SK-N-MC (cell line): ENCODE data around the gene MACROD2.

ENCODE experiments used
- DNase-seq: peaks from one replicate; pipeline ENCODE4 v3.0.0-alpha.2; 2011; ENCODE audit warnings: low read depth, low spot score
- H3K27ac ChIP-seq: fragments of 200-600 bp; sonication (generic); 2 replicates; pipeline ENCODE4 v1.5.1; 2016; ENCODE audit warnings: mixed run types
- H3K36me3 ChIP-seq: fragments of 200-600 bp; sonication (generic); 2 replicates; pipeline ENCODE4 v1.6.1; 2017; ENCODE audit warnings: antibody characterized with exemption, low read length, mixed read lengths; ENCODE audit not compliant: insufficient read depth
- H3K4me3 ChIP-seq: fragments of 200-600 bp; sonication (generic); 2 replicates; pipeline ENCODE4 v1.5.1; 2016
- H3K9ac ChIP-seq: fragments of 200-600 bp; sonication (generic); 2 replicates; pipeline ENCODE4 v1.8.0; 2017; ENCODE audit warnings: mixed run types, mixed read lengths; ENCODE audit not compliant: insufficient read length
- H3K9me3 ChIP-seq: fragments of 200-600 bp; sonication (generic); 2 replicates; pipeline ENCODE4 v1.6.1; 2017; ENCODE audit warnings: low read depth, mild to moderate bottlenecking, antibody characterized with exemption, low read length, moderate library complexity, mixed read lengths
- EZH2 ChIP-seq: fragments of 200-600 bp; sonication (generic); IDR thresholded peaks from one replicate; pipeline ENCODE4 v1.6.1; 2017; ENCODE audit warnings: antibody characterized with exemption
- FOXP2 ChIP-seq: optimal IDR thresholded peaks from 2 replicates; pipeline ENCODE3; 2011; ENCODE audit warnings: mild to moderate bottlenecking, moderate library complexity; ENCODE audit not compliant: insufficient read depth; ENCODE audit errors: extremely low read length, control extremely low read depth
- POLR2AphosphoS5 ChIP-seq: IDR thresholded peaks from 2 replicates; pipeline ENCODE4 v1.6.1; 2012; ENCODE audit warnings: mild to moderate bottlenecking, low read depth, low read length, borderline replicate concordance

The MACROD2 gene

GRCh38 chr20:16058268-16058667 lies 2063.0 kb downstream of the MACROD2 start:
- H3K4me3 ChIP-seq = no peak overlapping the region
- no peak for DNase-seq
- H3K36me3 ChIP-seq = no peaks in the 10 kb centered on the region
- no peaks in the 10 kb centered on the region for H3K9me3 ChIP-seq
- H3K27ac ChIP-seq = no peak overlapping the region
- H3K9ac ChIP-seq = no peak overlapping the region
- no peak for TF ChIP-seq POLR2AphosphoS5
- TF ChIP-seq EZH2 = no peak
- TF ChIP-seq FOXP2 = no peak

- H3K4me3 ChIP-seq = no peak overlapping the region
- no peaks in the 10 kb centered on the region for H3K36me3 ChIP-seq
- no peak for DNase-seq
- H3K27ac ChIP-seq = no peak overlapping the region
- no peak for TF ChIP-seq POLR2AphosphoS5
- no peak for TF ChIP-seq FOXP2
- no peak overlapping the region for H3K9ac ChIP-seq
- no peaks in the 10 kb centered on the region for H3K9me3 ChIP-seq
Measured at GRCh38 chr20:16059841-16060240, 2064.5 kb downstream of the MACROD2 start.

GRCh38 chr20:16061351-16061750 lies 2066.0 kb downstream of the MACROD2 start:
- DNase-seq = no peak

GRCh38 chr20:16062661-16063581 lies 2067.6 kb downstream of the MACROD2 start:
- H3K4me3 ChIP-seq = no peak overlapping the region

More at GRCh38 chr20:16061351-16061750, 2066.0 kb downstream of the MACROD2 start:
- Histone ChIP-seq H3K9me3 (no peaks in the 10 kb centered on the region), H3K9ac (no peak overlapping the region), H3K4me3 (no peak overlapping the region), H3K27ac (no peak overlapping the region), H3K36me3 (no peaks in the 10 kb centered on the region)
- TF ChIP-seq POLR2AphosphoS5 (no peak), EZH2 (no peak), FOXP2 (no peak)

GRCh38 chr20:16063881-16064280 lies 2068.6 kb downstream of the MACROD2 start:
- Histone ChIP-seq H3K9me3 (no peaks in the 10 kb centered on the region), H3K36me3 (no peaks in the 10 kb centered on the region), H3K27ac (peak overlapping the region; percentile 5; the same call in 1 of the 2 replicates), H3K4me3 (no peak overlapping the region), H3K9ac (no peak overlapping the region)
- no peak for TF ChIP-seq EZH2
- no peak for DNase-seq

More at GRCh38 chr20:16062661-16063581, 2067.6 kb downstream of the MACROD2 start:
- TF ChIP-seq POLR2AphosphoS5 (no peak), EZH2 (no peak), FOXP2 (no peak)
- Histone ChIP-seq H3K9ac (no peak overlapping the region), H3K36me3 (no peaks in the 10 kb centered on the region), H3K9me3 (no peaks in the 10 kb centered on the region), H3K27ac (no peak overlapping the region)
- no peak for DNase-seq

GRCh38 chr20:16064989-16065707 lies 2069.8 kb downstream of the MACROD2 start:
- H3K27ac ChIP-seq = peak overlapping the region; percentile 5; the same call in 1 of the 2 replicates
- H3K9ac ChIP-seq = no peak overlapping the region
- no peak for TF ChIP-seq EZH2
- no peak for TF ChIP-seq POLR2AphosphoS5
- no peak for TF ChIP-seq FOXP2
- H3K9me3 ChIP-seq = no peaks in the 10 kb centered on the region
- peak overlapping the region; percentile 29 for H3K4me3 ChIP-seq
- DNase-seq = peak; percentile 6
- no peaks in the 10 kb centered on the region for H3K36me3 ChIP-seq

- no peak overlapping the region for H3K4me3 ChIP-seq
- DNase-seq = no peak
- no peak for TF ChIP-seq FOXP2
- no peak for TF ChIP-seq EZH2
- TF ChIP-seq POLR2AphosphoS5 = no peak
- H3K27ac ChIP-seq = no peak overlapping the region
- H3K9ac ChIP-seq = no peak overlapping the region
- no peaks in the 10 kb centered on the region for H3K9me3 ChIP-seq
- no peaks in the 10 kb centered on the region for H3K36me3 ChIP-seq
Measured at GRCh38 chr20:16066571-16066970, 2071.3 kb downstream of the MACROD2 start.

GRCh38 chr20:16069389-16070010 lies 2074.2 kb downstream of the MACROD2 start:
- Histone ChIP-seq H3K4me3 (no peak overlapping the region), H3K27ac (no peak overlapping the region), H3K9me3 (no peaks in the 10 kb centered on the region), H3K36me3 (no peaks in the 10 kb centered on the region), H3K9ac (no peak overlapping the region)
- TF ChIP-seq EZH2 = no peak
- TF ChIP-seq FOXP2 = no peak
- TF ChIP-seq POLR2AphosphoS5 = no peak
- DNase-seq = no peak
